Duodenal mucosa (tissue), 2 donors: ENCODE results near the gene RASAL2.

Experiments
- H3K27ac ChIP-seq: one replicate; pipeline ENCODE4 v1.7.0; 2013; ENCODE audit warnings: low read depth, low read length
- H3K27me3 ChIP-seq, 2 donors: one replicate each; pipeline ENCODE4 v1.7.0; 2013; ENCODE audit warnings: low read length in 2 of 2, control low read depth in 1 of 2; ENCODE audit not compliant: insufficient read depth in 2 of 2, control insufficient read depth in 1 of 2
- H3K36me3 ChIP-seq, 2 donors: one replicate each; pipeline ENCODE4 v1.7.0; 2013; ENCODE audit warnings: low read length in 2 of 2, control low read depth in 1 of 2; ENCODE audit not compliant: insufficient read depth in 2 of 2, control insufficient read depth in 1 of 2
- H3K4me1 ChIP-seq, 2 donors: one replicate each; pipeline ENCODE4 v1.7.0; 2013; ENCODE audit warnings: low read length in 2 of 2, control low read depth in 1 of 2; ENCODE audit not compliant: insufficient read depth in 2 of 2, control insufficient read depth in 1 of 2
- H3K4me3 ChIP-seq, 2 donors: one replicate each; pipeline ENCODE4 v1.7.0; 2013; ENCODE audit warnings: low read length in 2 of 2, low read depth in 1 of 2
- H3K9ac ChIP-seq, 2 donors: one replicate each; pipeline ENCODE4 v1.7.0; 2013; ENCODE audit warnings: low read length in 2 of 2, low read depth in 1 of 2
- H3K9me3 ChIP-seq, 2 donors: one replicate each; pipeline ENCODE4 v1.7.0; 2013; ENCODE audit warnings: low read length in 2 of 2, control low read depth in 1 of 2; ENCODE audit not compliant: control insufficient read depth in 1 of 2

Gene RASAL2

DNA sequence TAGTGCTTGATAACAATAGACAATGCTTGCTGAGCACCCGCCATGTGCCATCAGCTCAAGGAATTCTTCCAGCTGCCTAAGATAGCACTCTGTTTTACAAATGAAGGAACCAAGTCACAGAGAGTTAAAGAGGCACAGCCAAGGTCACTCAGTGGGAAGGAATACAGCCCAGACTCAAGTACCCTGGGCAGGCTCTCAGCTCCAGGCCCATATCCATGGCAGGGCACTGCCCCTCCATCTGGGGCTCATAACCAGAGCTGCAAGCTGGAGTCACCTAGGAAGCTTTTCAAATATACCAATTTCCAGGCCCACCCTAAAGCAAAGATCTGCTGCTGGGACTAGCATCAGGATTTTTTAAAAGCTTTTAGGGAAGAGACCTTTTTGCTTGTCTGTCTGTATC is 401.3 kb downstream of the RASAL2 start:
- Histone ChIP-seq H3K9me3 (no peaks in the 10 kb centered on the region), H3K27ac (no peak overlapping the region), H3K27me3 (no peaks in the 10 kb centered on the region), H3K4me1 (peaks cover 2 to 3% of the 10 kb centered on the region in 2 donors), H3K36me3 (no peaks in the 10 kb centered on the region), H3K9ac (no peak overlapping the region), H3K4me3 (no peak overlapping the region)

DNA sequence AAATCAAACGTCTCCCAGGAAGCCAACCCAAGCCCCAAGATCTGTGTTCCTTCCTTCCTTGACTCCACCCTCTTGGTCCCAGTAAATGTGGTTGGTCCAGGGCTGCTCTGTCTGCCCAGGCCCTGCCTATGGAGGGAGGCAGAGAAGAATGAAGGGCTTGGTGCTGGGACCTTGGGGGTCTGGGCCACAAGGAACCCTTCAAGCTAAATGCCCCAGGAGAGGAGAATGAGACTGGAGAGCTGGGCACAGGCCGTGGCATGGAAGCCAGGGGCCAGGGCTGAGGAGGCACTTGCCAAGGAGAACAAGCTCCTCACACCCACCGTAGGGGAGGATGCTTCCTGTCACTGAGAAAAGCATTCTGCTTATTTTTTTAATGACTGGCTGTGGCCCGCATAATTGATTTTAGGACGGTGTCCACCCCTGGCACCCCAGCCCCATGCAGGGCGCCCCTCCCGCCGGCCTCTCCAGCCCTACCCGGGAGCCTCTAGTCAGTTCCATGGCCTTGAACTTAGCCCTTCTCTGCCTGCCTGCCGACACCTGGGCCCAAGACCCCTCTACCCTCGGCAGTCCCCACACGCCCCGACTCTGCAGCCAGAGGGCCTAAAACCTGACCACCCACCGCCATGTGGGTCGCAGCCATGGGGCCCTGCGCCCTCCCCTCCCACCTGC is 402.0 kb downstream of the RASAL2 start:
- Histone ChIP-seq H3K36me3 (no peaks in the 10 kb centered on the region), H3K4me3 (no peak overlapping the region), H3K27ac (no peak overlapping the region), H3K9ac (no peak overlapping the region), H3K27me3 (no peaks in the 10 kb centered on the region), H3K9me3 (no peaks in the 10 kb centered on the region), H3K4me1 (peaks cover 2 to 8% of the 10 kb centered on the region in 2 donors)

DNA sequence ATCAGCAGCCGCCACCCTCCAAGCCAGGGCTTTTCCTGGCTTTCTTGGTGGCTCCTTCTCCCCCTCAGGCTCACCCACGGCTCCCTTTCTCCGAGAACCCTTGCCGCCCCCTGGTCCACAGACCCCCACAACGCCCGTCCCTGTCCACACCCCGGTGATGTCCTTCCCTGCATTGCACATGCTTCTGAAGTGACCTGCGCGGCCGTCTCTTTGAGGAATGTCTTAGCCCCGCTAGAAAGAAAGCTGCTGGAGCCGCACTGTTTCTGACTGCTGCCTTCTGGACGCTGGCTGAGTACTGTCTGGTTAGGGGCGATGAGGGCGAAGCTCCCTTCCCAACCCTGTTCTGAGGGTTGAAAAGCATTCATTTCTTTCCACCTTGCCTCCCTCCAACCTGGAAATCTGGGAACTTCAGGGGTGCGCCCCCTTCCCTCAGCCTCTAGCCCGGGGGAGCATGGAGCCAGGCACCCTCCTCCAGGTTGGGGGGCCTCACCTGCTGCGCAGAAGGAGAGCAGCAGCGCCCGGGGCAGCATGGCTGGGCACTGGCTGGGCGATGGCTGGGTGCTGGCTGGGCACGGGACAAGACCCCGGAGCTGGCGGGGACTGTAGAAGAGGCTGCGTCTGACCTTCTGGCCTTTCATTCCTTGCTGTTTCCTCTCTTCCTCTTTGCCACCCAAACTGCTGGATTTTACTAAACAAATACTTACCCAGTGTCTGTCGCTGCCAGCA is 402.7 kb downstream of the RASAL2 start, which contains the start of gene CLEC20A:
Gene CLEC20A, minus strand, starts transcription at position 555 of the 726 bp plus-strand sequence. Its CDS starts 25 bp downstream, at position 530.
- Histone ChIP-seq H3K4me3 (no peak within 1 kb of the TSS), H3K4me1 (peaks cover 2 to 8% of the 10 kb centered on the region in 2 donors), H3K27me3 (no peaks in the 10 kb centered on the region), H3K27ac (no peak within 1 kb of the TSS), H3K9ac (no peak within 1 kb of the TSS), H3K9me3 (no peaks in the 10 kb centered on the region), H3K36me3 (no peaks in the 10 kb centered on the region)

DNA sequence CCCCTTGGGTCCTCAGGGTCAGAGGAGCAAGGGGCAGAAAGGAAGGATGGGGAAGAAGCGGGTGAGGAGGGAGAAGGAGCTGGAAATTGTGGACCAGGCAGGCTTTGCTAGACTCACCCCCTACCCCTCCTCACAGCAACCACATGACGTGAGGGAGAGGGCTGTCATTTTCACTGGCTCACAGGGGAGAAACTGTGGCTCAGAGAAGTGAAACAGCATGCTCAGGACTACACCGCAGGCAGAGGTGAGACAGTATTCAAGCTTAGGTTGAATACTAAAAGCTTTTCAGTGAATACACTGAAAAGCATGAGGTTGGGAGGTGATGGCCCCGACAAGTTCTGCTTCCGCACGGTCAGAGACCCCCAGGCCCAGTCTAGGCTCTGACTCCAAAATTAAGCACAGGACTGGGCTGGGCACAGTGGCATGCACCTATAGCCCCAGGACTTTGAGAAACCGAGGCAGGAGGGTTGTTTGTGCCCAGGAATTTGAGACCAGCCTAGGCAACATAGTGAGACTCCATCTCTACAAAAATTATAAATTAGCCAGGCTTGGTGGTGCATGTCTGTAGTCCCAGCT is 404.1 kb downstream of the RASAL2 start:
- H3K27ac ChIP-seq: no peak overlapping the region
- no peaks in the 10 kb centered on the region for H3K9me3 ChIP-seq
- H3K4me3 ChIP-seq: no peak overlapping the region
- no peaks in the 10 kb centered on the region for H3K36me3 ChIP-seq
- H3K4me1 ChIP-seq: peaks cover 2 to 8% of the 10 kb centered on the region in 2 donors
- no peaks in the 10 kb centered on the region for H3K27me3 ChIP-seq
- no peak overlapping the region for H3K9ac ChIP-seq

DNA sequence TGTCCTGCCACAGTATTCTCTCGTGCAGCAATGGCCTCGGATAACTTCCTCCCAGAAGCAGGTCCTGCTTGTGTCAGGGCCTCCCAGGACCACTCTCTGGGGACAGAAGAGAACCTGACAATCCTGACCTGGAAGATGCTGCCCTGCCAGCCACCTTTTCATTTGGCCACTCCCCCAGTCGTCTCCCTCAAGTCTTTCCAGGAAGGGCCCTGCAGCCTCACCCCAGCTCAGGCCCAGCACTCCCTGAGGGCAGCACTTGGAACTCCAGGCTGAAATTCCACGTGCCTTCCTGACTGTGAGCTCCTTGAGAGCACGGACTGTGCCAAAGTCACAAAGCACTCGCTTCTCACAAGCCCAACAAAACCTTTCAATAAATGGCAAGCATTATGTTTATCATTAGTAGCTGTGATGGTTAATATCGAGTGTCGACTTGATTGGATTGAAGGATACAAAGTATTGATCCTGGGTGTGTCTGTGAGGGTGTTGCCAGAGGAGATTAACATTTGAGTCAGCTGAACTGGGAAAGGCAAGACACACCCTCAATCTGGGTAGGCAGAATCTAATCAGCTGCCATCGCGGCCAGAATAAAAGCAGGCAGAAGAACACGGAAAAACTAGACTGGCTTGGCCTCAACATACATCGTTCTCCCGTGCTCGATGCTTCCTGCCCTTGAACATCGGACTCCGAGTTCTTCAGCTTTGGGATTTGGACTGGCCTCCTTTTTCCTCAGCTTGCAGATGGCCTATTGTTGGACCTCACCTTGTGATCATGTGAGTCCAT is 405.2 kb downstream of the RASAL2 start:
- no peaks in the 10 kb centered on the region for H3K36me3 ChIP-seq
- peaks cover 2 to 8% of the 10 kb centered on the region in 2 donors for H3K4me1 ChIP-seq
- no peaks in the 10 kb centered on the region for H3K9me3 ChIP-seq
- H3K27ac ChIP-seq: no peak overlapping the region
- no peak overlapping the region for H3K4me3 ChIP-seq
- H3K9ac ChIP-seq: no peak overlapping the region
- H3K27me3 ChIP-seq: no peaks in the 10 kb centered on the region

GRCh38 chr1:178500091-178500770 is 406.3 kb downstream of the RASAL2 start:
- H3K27me3 ChIP-seq: no peaks in the 10 kb centered on the region
- no peaks in the 10 kb centered on the region for H3K36me3 ChIP-seq
- no peak overlapping the region for H3K4me3 ChIP-seq
- no peak overlapping the region for H3K27ac ChIP-seq
- no peak overlapping the region for H3K9ac ChIP-seq
- H3K4me1 ChIP-seq: peaks cover 2 to 8% of the 10 kb centered on the region in 2 donors
- H3K9me3 ChIP-seq: no peaks in the 10 kb centered on the region

- Histone ChIP-seq H3K9me3 (no peaks in the 10 kb centered on the region), H3K4me3 (no peak overlapping the region), H3K36me3 (no peaks in the 10 kb centered on the region), H3K27me3 (no peaks in the 10 kb centered on the region), H3K4me1 (peaks cover 3 to 10% of the 10 kb centered on the region in 2 donors), H3K27ac (no peak overlapping the region), H3K9ac (no peak overlapping the region)
These were observed 407.1 kb downstream of the RASAL2 start for GRCh38 chr1:178500936-178501554.

DNA sequence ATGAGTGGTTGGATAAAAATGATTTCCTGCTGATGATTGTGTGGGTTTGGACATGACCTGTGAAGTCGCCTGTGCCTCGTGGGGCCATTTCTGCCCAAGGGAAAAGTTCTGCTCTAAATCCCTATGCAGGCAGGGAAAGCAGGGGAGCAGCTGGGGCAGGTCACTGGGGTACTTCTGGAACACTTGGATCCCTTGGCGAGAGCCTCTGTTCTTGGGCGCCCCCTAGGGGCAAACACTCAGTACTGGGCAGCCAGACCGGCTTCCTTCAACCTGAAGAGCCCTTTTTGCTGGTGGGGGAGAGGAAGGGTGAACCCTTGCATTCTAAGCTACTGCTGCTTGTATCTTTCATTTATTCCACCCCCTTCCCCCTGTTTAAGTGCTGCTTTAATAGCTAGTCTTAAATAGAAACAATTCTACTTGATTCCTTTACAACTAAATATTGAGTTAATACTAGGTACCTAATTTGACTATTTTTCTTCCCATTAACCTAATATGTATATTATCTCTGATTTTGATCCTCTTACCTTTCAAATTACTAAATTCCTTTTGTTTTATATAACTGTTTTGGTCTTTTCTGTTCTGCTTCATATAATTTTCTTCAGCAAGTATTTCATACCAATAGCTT is 407.9 kb downstream of the RASAL2 start:
- no peak overlapping the region for H3K27ac ChIP-seq
- no peaks in the 10 kb centered on the region for H3K36me3 ChIP-seq
- no peak overlapping the region for H3K9ac ChIP-seq
- no peaks in the 10 kb centered on the region for H3K9me3 ChIP-seq
- H3K4me1 ChIP-seq: peaks cover 11 to 17% of the 10 kb centered on the region in 2 donors
- no peaks in the 10 kb centered on the region for H3K27me3 ChIP-seq
- H3K4me3 ChIP-seq: no peak overlapping the region

GRCh38 chr1:178502330-178502714 is 408.4 kb downstream of the RASAL2 start:
- H3K27ac ChIP-seq: no peak overlapping the region
- no peaks in the 10 kb centered on the region for H3K36me3 ChIP-seq
- H3K9ac ChIP-seq: no peak overlapping the region

More at GRCh38 chr1:178502330-178502714, 408.4 kb downstream of the RASAL2 start:
- H3K27me3 ChIP-seq: no peaks in the 10 kb centered on the region
- H3K4me1 ChIP-seq: peaks cover 15 to 20% of the 10 kb centered on the region in 2 donors
- no peaks in the 10 kb centered on the region for H3K9me3 ChIP-seq
- no peak overlapping the region for H3K4me3 ChIP-seq
